ENCODE data around the gene TMEM164. TPM values are rescaled to one million over a fixed set of nuclear protein-coding genes. Genes with fewer than 3 reads are reported as not detected.

TMEM164 gene
- total RNA-seq, 2 experiments from 2014 or later = 10.9 to 11.5 TPM

- no peak overlapping the region for H3K4me3 Mint-ChIP-seq
- H3K9me3 Mint-ChIP-seq = no peaks in the 10 kb centered on the region
- DNase-seq (no peak), ATAC-seq (no peak)
- POLR2A ChIA-PET = interaction anchor here (0.6 kb wide), 1 partner anchor 269 kb away, joined by 4 read pairs; no protein-coding TSS in a partner anchor
- CTCF ChIA-PET = interaction anchor here (0.9 kb wide), 1 partner anchor 63 kb away, joined by 3 read pairs; no protein-coding TSS in a partner anchor
- no peaks in the 10 kb centered on the region for H3K27me3 Mint-ChIP-seq
- TF ChIP-seq CTCF (IDR thresholded peaks at IDR 0.05) = no peak
- intact Hi-C loops (cut with micrococcal nuclease) = no loop called here
- H3K4me1 Mint-ChIP-seq (ENCODE audit: low read depth) = no peaks in the 10 kb centered on the region
- peaks cover 16% of the 10 kb centered on the region for H3K36me3 Mint-ChIP-seq (ENCODE audit: low read depth)
- no peak overlapping the region for H3K27ac Mint-ChIP-seq
These were observed 95.0 kb downstream of the TMEM164 start for GRCh38 chrX:110097920-110098319.

- TF ChIP-seq CTCF (IDR thresholded peaks at IDR 0.05) = no peak
- Mint-ChIP-seq H3K4me1 (ENCODE audit: low read depth) (no peaks in the 10 kb centered on the region), H3K27ac (no peak overlapping the region), H3K36me3 (ENCODE audit: low read depth) (peaks cover 2% of the 10 kb centered on the region), H3K27me3 (no peaks in the 10 kb centered on the region), H3K4me3 (no peak overlapping the region), H3K9me3 (no peaks in the 10 kb centered on the region)
- ATAC-seq = no peak
- CTCF ChIA-PET = no interaction called here
- POLR2A ChIA-PET = no interaction called here
- no peak for DNase-seq
- intact Hi-C loops (cut with micrococcal nuclease) = no loop called here
These were observed 100.4 kb downstream of the TMEM164 start for GRCh38 chrX:110103344-110103743.

DNA sequence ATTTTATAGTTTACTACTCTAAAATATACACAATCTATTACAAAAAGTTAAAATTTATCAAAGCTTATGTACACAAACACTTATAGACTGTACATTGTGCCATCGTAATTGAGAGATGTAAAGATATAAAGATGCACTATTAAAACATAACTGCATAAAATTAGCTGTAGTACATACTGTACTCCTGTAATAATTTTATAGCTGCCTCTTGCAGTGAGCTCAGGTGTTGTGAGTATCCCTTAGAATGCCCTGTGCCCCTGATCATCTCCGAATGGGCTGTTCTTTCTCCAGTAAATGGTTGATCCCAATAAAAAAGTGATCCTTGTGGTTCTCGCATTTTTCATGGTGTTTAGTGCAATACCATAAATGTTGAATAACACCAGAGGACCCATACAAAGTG is 101.2 kb downstream of the TMEM164 start:
- TF ChIP-seq CTCF (IDR thresholded peaks at IDR 0.05) = no peak
- Mint-ChIP-seq H3K9me3 (no peaks in the 10 kb centered on the region), H3K36me3 (ENCODE audit: low read depth) (peaks cover 2% of the 10 kb centered on the region), H3K27ac (no peak overlapping the region), H3K4me3 (no peak overlapping the region), H3K4me1 (ENCODE audit: low read depth) (no peaks in the 10 kb centered on the region), H3K27me3 (no peaks in the 10 kb centered on the region)
- ATAC-seq (no peak), DNase-seq (no peak)
- ChIA-PET CTCF (interaction anchor here (1.2 kb wide), 1 partner anchor 44 kb away, joined by 3 read pairs; no protein-coding TSS in a partner anchor), POLR2A (no interaction called here)
- intact Hi-C loops (cut with micrococcal nuclease) = no loop called here

GRCh38 chrX:110108381-110108821 is 105.5 kb downstream of the TMEM164 start:
- no peaks in the 10 kb centered on the region for H3K27me3 Mint-ChIP-seq
- H3K4me1 Mint-ChIP-seq (ENCODE audit: low read depth) = no peaks in the 10 kb centered on the region
- ATAC-seq (no peak), DNase-seq (no peak)
- no peaks in the 10 kb centered on the region for H3K36me3 Mint-ChIP-seq (ENCODE audit: low read depth)
- H3K4me3 Mint-ChIP-seq = no peak overlapping the region
- H3K9me3 Mint-ChIP-seq = no peaks in the 10 kb centered on the region
- no peak for TF ChIP-seq CTCF (IDR thresholded peaks at IDR 0.05)
- intact Hi-C loops (cut with micrococcal nuclease) = no loop called here
- ChIA-PET CTCF (no interaction called here), POLR2A (no interaction called here)
- no peak overlapping the region for H3K27ac Mint-ChIP-seq

GRCh38 chrX:110114260-110114776 is 111.4 kb downstream of the TMEM164 start:
- no peaks in the 10 kb centered on the region for H3K36me3 Mint-ChIP-seq (ENCODE audit: low read depth)
- POLR2A ChIA-PET = no interaction called here
- TF ChIP-seq CTCF (IDR thresholded peaks at IDR 0.05) = no peak
- intact Hi-C loops (cut with micrococcal nuclease) = no loop called here
- CTCF ChIA-PET = interaction anchor here (0.8 kb wide), 1 partner anchor 47 kb away, joined by 3 read pairs; no protein-coding TSS in a partner anchor
- DNase-seq (no peak), ATAC-seq (no peak)
- H3K27me3 Mint-ChIP-seq = no peaks in the 10 kb centered on the region
- H3K27ac Mint-ChIP-seq = no peak overlapping the region
- no peaks in the 10 kb centered on the region for H3K9me3 Mint-ChIP-seq
- no peaks in the 10 kb centered on the region for H3K4me1 Mint-ChIP-seq (ENCODE audit: low read depth)
- no peak overlapping the region for H3K4me3 Mint-ChIP-seq

Measured in activated CD8-positive, alpha-beta T cell treated with anti-CD3 and anti-CD28 coated beads for 36 hours (primary cell).